Mesodermal cell (in vitro differentiated cells): Measurements from ENCODE around the gene RPS21.

ENCODE experiments used
- H3K27ac ChIP-seq: 2 replicates; pipeline ENCODE4 v1.7.0; 2013; ENCODE audit warnings: mild to moderate bottlenecking, low read depth, low read length, moderate library complexity; ENCODE audit not compliant: severe bottlenecking
- H3K36me3 ChIP-seq: 2 replicates; pipeline ENCODE4 v1.7.1; 2013; ENCODE audit warnings: mild to moderate bottlenecking, low read length, moderate library complexity; ENCODE audit not compliant: control insufficient read depth, insufficient read depth
- H3K4me1 ChIP-seq: one replicate; pipeline ENCODE4 v1.7.1; 2013; ENCODE audit warnings: mild to moderate bottlenecking, low read length; ENCODE audit not compliant: insufficient read depth, control insufficient read depth, poor library complexity, severe bottlenecking
- H3K4me3 ChIP-seq: 2 replicates; pipeline ENCODE4 v1.7.0; 2013; ENCODE audit warnings: low read length, control low read depth, mild to moderate bottlenecking; ENCODE audit not compliant: insufficient read depth, poor library complexity, severe bottlenecking; ENCODE audit errors: extremely low read depth
- H3K9me3 ChIP-seq: 2 replicates; pipeline ENCODE4 v1.7.1; 2013; ENCODE audit warnings: mild to moderate bottlenecking, low read length, moderate library complexity; ENCODE audit not compliant: control insufficient read depth
- WGBS, 2 experiments: methylation state at CpG; one replicate each; pipeline ENCODE4 v1.1.5; 2013; ENCODE audit warnings: missing lambda C conversion rate in 2 of 2; ENCODE audit not compliant: insufficient coverage in 2 of 2; 5-methylcytosine and 5-hydroxymethylcytosine counted together

The RPS21 gene

DNA sequence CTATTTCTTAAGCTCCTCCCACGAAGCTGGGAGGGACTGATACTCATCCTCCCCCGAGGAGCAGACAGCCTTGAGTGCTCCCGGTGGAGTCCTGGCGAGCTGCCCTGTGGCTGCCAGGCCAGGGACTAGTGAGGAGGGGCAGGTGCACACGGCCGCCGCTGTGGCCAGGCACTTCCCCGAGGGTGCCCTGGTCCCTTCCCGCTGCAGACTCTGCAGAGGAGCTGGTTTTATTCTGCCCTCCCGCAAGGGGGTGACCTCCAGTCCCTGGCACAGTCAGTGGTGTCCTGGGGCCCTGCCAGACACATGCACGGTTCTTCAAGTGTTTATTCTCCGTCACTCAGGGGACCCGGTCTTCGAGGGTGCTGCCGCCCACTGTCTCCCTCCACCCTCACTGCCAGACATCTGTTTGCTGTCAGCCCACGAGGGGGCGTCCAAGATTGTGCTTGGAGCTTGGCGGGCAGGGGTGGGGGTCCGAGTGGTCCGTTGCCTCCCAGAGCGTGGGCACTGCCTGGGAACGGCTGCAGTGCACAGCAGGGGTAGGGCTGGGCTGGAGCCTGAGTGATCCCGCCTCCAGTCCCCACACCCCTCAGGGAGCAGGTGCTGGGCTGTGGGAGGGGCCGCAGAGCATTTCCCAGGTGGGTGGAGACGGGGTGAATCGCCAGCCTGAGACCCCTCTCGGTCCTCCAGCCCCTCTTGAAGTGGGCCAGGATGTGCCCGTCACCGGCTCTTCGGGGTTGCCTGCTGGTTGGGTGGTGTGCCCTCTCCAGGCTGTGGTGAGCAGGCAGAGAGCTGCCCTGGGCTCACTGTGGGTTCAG lies 23.2 kb downstream of the RPS21 start:
- Histone ChIP-seq H3K27ac (no peak overlapping the region), H3K36me3 (no peaks in the 10 kb centered on the region)
- 28 to 30% methylated on average over 25 to 28 of the region's 30 CpGs for WGBS, 2 experiments

DNA sequence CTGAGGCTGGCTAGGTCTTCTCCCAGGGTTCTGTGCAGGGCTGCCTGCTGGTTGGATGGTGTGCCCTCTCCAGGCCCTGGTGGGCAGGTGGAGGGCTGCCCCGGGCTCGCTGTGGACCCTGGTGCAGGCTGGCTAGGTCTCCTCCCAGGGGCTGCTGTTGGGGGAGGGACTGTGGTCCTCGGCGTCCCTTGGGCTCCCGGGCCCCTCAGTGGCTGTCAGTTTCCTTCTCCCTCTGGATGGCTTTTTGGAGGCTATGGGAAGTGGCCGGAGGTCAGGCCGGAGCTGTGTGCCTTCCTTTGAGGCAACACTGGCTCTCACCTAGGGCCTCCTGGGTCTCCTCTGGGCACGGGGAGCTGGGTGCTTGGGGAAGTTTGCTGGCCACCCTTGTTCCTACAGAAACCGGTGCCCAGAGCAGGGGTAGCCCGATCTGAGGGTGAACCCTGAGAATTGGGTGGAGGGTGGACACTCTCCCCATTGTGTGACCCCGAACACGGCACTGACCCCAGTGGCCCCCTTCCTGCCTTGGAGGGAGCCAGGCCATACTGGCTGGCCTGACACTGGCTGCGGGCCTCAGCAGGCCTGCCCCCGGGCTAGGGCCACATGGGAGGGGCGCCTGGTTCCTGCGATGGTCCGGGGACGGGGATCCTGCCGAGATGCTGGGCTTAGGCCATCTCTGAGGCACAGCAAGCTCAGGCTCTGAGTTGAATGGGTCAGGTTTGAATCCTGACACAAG lies 24.0 kb downstream of the RPS21 start:
- H3K4me3 ChIP-seq = no peak overlapping the region
- 86 to 89% methylated on average over 16 to 17 of the region's 19 CpGs for WGBS, 2 experiments
- no peak overlapping the region for H3K27ac ChIP-seq
- H3K36me3 ChIP-seq = no peaks in the 10 kb centered on the region
- no peaks in the 10 kb centered on the region for H3K9me3 ChIP-seq
- no peaks in the 10 kb centered on the region for H3K4me1 ChIP-seq

More for the DNA sequence above, 23.2 kb downstream of the RPS21 start:
- Histone ChIP-seq H3K4me3 (no peak overlapping the region), H3K4me1 (no peaks in the 10 kb centered on the region), H3K9me3 (no peaks in the 10 kb centered on the region)

GRCh38 chr20:62411479-62412193 lies 24.7 kb downstream of the RPS21 start:
- Histone ChIP-seq H3K4me1 (no peaks in the 10 kb centered on the region), H3K9me3 (no peaks in the 10 kb centered on the region), H3K4me3 (no peak overlapping the region), H3K36me3 (no peaks in the 10 kb centered on the region), H3K27ac (no peak overlapping the region)
- 88 to 91% methylated on average over 23 to 24 of the region's 24 CpGs for WGBS, 2 experiments

GRCh38 chr20:62412194-62413024 lies 25.5 kb downstream of the RPS21 start:
- H3K4me3 ChIP-seq = no peak overlapping the region
- no peaks in the 10 kb centered on the region for H3K9me3 ChIP-seq
- 81 to 88% methylated on average over 15 to 17 of the region's 22 CpGs for WGBS, 2 experiments
- H3K36me3 ChIP-seq = no peaks in the 10 kb centered on the region
- no peak overlapping the region for H3K27ac ChIP-seq
- H3K4me1 ChIP-seq = no peaks in the 10 kb centered on the region

- WGBS, 2 experiments = 86 to 95% methylated on average over 10 of the region's 11 CpGs
- Histone ChIP-seq H3K36me3 (no peaks in the 10 kb centered on the region), H3K4me1 (no peaks in the 10 kb centered on the region), H3K9me3 (no peaks in the 10 kb centered on the region), H3K27ac (no peak overlapping the region), H3K4me3 (no peak overlapping the region)
Observed at GRCh38 chr20:62413025-62413570, 26.2 kb downstream of the RPS21 start.

DNA sequence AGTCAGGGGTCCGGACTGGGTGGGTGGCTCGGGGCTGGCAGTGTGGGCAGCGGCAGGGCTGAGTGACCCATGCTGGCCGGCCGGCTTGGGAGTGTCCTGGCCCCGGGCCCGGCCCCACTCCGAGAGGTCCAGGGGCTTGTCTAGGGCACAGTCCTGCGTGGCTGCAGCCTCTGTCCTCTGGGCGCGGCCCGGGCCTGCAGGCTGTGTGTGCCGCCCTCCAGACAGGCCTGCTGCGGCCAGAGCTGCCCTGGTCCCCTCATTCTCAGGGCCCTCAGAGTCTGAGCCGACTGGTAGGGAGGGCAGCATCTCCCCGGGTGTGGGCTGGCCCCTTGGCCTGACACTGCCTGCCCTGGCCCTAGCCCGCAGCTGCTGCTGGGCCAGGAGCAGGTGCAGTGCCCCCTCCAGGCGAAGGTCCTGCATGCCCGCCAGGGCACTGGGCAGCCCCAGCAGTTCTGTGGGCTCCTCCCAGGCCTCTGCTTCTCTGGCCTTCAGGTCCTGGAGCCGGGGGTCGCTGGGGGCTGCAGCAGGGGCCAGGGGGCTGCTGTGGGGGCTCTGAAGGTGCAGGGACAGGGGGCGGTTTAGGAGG lies 27.1 kb downstream of the RPS21 start:
- Histone ChIP-seq H3K4me3 (no peak overlapping the region), H3K9me3 (no peaks in the 10 kb centered on the region), H3K4me1 (no peaks in the 10 kb centered on the region), H3K36me3 (no peaks in the 10 kb centered on the region), H3K27ac (no peak overlapping the region)
- 83 to 88% methylated on average over 21 of the region's 22 CpGs for WGBS, 2 experiments

GRCh38 chr20:62415354-62416111 lies 28.6 kb downstream of the RPS21 start:
- WGBS, 2 experiments = 86 to 92% methylated on average over 14 to 19 of the region's 24 CpGs

GRCh38 chr20:62416651-62417637 lies 30.0 kb downstream of the RPS21 start:
- Histone ChIP-seq H3K4me3 (no peak overlapping the region), H3K36me3 (no peaks in the 10 kb centered on the region), H3K4me1 (no peaks in the 10 kb centered on the region), H3K27ac (no peak overlapping the region), H3K9me3 (no peaks in the 10 kb centered on the region)
- 93% methylated on average over 20 to 33 of the region's 43 CpGs for WGBS, 2 experiments

More at GRCh38 chr20:62415354-62416111, 28.6 kb downstream of the RPS21 start:
- Histone ChIP-seq H3K9me3 (no peaks in the 10 kb centered on the region), H3K4me3 (no peak overlapping the region), H3K4me1 (no peaks in the 10 kb centered on the region), H3K36me3 (no peaks in the 10 kb centered on the region), H3K27ac (no peak overlapping the region)
